ENCODE measurements around the gene MRPS18A.
"Not testable (repeated sequence)": the region's sequence is repeated elsewhere in the genome, so short reads cannot be mapped to it uniquely, and the experiment has no call there.

Gene MRPS18A

GRCh38 chr6:43717389-43717788, 29.8 kb upstream of the MRPS18A start:
- no peak for DNase-seq (ENCODE audit: low read depth)

DNA sequence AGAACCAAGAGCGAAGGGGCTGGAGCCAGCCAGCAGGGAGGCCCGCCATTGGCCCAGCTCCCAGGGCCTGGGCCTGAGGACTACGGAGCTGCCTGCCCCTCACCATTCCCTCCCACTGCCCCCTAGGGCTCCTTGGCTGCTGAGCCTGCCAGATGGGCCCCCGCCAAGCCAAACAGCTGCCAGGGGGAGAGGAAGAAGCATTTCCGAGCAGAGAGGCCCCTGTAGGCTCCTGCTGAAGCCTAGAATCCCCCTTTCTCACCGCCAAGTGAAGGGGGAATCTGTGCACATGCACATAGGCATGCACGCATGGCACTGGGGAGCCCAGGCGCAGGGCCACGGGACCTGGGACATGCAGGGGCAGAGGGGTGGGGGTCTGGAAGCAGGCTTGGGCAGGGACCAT, 28.5 kb upstream of the MRPS18A start:
- no peak for DNase-seq (ENCODE audit: low read depth)

- DNase-seq (ENCODE audit: low read depth): no peak
Measured at GRCh38 chr6:43715056-43715788, 27.6 kb upstream of the MRPS18A start.

DNA sequence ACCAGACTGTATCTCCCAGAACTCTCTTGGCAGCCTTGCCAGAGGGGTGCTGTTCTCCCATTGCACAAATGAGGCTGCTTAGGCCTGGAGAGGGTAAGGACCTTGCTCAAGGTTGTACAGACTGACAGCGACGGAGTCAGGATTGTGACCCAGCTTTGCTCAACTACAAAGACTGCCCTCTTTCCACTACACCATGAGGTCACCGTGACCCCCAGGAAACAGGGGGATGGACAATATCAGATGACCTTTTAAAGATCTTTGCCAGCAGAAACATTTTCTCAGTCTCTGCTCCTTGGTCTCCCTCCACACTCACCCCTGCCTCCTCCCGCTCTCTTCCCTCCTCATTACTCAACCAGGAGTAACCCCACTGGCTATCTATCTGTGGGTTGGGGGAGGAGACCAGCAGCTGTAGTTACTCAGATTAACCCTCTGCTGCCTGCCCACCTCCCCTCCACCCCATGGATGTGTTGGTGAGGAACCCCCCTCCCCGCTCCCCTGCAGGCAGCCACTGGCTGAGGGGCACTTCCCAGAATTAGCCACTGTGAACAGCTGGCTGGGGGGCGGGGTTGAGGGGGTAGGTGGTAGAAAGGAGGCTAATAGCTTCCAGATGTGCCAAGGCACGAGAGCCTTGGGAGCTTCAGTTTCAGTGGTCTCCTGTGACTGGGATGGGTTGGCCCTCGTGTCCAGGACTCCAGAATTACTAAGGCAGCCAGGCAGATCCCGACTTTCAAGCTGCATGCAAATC, 26.9 kb upstream of the MRPS18A start:
- DNase-seq (ENCODE audit: low read depth): no peak

DNA sequence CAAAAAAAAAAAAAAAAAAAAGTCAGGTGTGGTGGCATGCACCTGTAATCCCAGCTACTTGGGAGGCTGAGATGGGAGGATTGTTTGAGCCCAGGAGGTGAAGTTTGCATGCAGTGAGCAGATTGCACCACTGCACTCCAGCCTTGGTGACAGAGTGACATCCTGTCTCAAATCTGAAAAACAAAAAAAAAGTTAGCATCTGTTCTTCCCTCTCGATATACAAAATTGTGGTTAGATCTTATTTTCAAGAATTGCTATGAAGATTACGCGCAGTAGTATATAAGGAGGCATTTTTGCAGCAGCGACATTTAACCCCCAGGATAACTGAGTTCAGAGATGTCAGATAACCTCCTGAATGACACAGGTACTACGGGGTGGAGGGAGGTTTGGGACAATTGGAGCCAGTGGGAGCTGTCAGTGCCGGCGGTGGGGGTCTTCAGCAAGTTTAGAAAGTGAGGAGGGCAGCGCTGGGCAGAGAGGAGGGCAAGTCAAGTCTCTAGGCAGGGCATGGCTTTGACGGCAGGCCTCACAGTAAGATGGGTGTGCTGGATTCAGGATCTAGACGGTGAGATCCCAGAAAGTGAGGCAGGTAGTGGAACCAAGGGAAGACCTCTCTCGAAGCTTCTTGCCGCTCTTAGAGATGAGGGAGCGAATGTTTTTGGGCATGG, 26.2 kb upstream of the MRPS18A start:
- DNase-seq (ENCODE audit: low read depth): no peak

DNA sequence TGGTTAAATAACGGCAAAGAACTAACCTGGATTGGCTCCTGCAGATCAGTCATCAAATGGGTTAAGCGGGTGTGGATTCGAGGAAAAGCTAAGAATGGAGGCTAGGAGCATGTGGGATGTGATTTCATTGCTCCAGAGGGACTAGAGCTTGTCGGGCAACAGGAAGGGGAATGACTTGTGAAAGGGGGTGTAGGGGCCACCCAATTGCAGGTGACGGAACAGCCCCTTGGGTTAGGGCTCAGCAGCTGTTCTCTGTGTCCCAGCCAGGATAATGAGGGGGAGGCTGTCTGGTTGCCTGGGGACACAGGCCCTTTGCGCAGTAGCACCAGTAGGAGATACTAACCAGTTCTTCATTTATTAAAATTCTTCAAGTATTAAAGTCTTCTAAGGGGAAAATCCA, 25.0 kb upstream of the MRPS18A start:
- DNase-seq (ENCODE audit: low read depth): no peak

DNA sequence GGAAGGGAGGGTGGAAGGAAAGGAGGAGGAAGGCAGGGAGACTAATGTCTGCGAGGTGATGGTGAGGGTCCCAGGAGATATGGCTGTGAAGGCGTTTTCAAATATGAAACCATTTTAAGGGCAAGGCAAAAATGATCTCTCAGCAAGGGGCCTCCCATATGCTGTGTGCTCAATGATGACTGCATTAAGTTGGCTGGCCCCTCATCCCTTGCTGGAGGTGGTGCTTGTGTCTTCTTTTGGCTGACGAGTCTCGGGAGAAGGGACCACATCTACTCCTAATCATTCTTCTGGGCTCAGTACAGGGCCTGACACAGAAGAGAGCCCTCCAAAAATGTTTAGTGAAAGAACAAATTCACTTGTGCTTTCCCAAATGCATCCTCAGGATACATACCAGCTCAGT, 23.0 kb upstream of the MRPS18A start:
- no peak for DNase-seq (ENCODE audit: low read depth)

DNA sequence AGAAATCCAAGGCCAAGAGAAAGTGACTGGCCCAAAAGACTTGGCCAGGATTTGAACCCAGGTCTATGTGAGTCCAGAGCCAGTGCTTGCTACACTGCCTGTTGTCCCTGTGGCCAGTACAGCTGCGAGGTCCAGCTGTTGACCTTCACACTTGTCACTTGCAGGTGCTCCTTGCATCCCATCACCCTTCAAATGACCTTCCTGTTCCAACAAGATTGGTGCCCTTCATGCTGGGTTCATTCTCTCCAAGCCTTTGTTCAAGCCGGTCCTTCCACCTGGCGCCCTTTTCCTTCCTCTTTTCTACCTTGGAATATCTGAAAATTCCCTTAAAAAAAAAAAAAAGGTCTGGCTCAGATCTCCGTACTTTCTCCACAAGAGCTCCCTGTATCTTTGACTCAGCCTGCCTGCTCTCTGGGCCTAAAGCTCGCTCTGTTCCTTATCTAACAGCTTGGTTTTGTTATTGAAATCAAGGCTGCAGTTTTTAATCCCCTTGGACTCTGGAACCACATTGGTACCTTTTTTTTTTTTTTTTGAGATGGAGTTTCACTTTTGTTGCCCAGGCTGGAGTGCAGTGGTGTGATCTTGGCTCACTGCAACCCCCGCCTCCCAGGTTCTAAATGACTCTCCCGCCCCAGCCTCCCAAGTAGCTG, 22.2 kb upstream of the MRPS18A start:
- DNase-seq (ENCODE audit: low read depth): no peak

GRCh38 chr6:43708860-43709653, 21.5 kb upstream of the MRPS18A start:
- peak; percentile 59 for DNase-seq (ENCODE audit: low read depth)

DNA sequence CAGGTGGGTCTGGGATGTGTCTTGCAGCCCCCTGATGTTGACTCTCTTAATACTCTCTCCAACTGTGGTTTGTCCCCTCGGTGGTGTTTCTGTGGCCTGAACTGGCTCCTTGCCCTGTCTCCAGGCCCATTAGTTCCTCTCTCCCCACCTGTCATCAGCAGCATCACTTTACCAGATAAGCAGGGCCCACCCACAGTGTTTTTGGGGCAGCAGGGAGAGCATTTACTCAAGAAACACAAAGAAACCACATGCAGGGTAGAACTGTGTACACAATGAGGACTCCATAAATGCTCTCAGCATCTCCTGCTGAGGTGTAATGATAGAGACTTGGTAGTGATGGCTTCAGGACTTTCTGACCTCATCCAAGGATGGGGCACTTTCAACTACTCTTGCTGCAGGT, 20.2 kb upstream of the MRPS18A start:
- DNase-seq (ENCODE audit: low read depth): no peak

GRCh38 chr6:43707269-43707668, 19.7 kb upstream of the MRPS18A start:
- DNase-seq (ENCODE audit: low read depth): no peak

DNA sequence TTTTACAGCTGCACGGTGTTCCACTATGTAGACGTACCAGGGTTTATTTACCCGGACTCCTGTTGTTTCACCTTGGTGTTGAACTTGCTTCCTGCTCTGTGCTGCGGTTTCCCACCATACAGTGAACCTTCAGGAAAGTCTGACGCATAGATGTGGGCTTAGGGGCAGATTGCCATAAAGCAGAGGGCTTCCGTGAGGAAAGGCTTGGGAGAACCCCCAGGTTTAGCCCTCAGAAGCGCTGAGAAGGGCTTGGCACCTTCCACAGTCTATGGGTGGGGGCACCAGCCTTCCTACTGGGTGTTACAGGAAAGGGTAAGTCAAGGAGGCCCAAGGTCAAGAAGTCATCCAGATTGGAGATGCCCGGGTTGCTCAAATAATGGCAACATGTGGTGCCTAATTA, 19.2 kb upstream of the MRPS18A start:
- DNase-seq (ENCODE audit: low read depth): no peak

DNA sequence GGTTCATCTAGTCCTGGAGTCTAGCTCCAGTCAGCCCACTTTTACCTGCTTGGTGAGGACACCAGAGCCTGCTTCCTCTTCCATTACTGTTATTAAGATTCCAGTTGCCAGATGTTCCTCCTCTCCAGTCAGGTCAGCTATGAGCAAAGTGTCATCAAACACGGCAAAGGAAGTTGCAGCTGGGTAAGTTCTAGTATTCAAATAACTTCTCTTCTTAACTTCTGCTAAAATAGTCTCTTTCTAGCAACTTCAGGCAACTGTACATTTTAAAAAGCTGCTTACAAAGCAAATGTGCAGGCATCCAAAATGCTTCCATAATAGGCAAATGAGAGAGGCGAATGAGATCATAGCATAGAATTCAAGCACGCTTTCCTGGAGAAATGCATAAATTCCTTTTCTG, 18.4 kb upstream of the MRPS18A start:
- DNase-seq (ENCODE audit: low read depth): no peak

GRCh38 chr6:43703512-43704429, 16.2 kb upstream of the MRPS18A start:
- no peak for DNase-seq (ENCODE audit: low read depth)

DNA sequence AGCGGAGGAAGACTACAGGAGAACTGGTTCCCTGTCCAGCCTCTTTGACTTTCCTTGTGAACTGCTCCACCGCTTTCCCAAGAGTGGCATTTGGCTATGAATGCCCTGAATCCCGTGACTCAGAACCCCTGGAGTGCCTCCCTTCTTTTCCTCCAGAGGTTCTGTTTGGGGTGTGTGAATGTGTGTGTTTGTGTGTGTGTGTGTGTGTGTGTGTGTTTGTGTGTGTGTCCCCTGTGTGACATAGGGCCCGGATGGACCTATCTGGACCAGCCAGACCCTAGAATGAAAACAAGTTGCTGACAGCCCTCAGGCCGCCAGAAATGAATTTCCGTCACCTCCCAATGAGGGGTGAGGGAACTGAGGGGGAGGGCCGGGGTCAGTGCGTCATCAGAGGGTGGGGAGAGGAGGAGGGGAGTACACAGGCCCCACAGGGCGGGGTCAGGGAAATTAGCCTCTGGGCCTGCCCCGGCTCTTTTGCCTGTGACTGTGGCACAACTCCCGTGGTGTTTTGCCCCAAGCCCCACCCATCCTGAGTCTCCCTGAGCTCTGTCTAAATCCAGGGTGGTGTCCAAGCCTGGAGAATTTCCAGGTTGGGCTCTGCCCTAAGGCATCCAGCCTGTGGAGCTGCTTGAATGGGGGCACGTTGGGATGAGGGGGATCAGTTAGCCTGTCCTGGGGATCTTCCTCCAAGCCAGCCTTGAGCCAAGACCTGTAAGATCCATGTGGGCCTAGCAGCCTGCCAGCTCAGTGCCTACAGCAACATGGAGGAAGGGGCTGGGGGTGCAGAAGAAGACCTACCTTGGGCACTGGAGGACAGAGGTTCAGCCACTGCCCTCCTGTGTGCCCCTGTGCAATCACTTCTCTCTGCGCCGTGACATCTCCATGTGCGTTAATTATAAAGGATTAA, 15.2 kb upstream of the MRPS18A start:
- DNase-seq (ENCODE audit: low read depth): no peak

GRCh38 chr6:43702171-43702533, 14.6 kb upstream of the MRPS18A start:
- DNase-seq (ENCODE audit: low read depth): no peak

DNA sequence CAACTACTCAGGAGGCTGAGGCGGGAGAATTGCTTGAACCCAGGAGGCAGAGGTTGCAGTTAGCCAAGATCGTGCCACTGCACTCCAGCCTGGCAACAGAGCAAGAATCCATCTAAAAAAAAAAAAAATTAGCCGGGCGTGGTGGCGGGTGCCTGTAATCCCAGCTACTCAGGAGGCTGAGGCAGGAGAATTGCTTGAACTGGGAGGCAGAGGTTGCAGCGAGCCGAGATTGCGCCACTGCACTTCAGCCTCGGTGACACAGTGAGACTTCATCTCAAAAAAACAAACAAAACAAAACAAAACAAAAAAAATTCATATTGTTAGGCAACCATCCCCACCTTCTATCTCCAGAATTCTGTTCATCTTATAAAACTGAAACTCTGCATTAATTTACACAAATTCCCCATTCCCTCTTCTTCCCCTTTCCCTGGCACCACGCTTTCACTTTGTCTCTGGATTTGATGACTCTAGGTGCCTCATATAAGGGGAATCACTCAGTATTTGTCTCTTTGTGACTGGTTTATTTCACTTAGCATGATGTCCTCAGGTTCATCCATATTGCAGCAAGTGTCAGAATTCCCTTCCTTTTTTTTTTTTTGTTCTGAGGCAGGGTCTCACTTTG, 13.5 kb upstream of the MRPS18A start:
- DNase-seq (ENCODE audit: low read depth): not testable (repeated sequence)

GRCh38 chr6:43699564-43700186, 12.1 kb upstream of the MRPS18A start:
- DNase-seq (ENCODE audit: low read depth): no peak
